Activated T-helper 1 cell treated with Interleukin-2 at 50 U/mL for 16 hours (primary cell): ENCODE data around the gene AGBL2.

Experiments used
- DNase-seq: peaks from one replicate; pipeline ENCODE4 v3.0.0-alpha.2; 2020; ENCODE audit warnings: low read depth

The AGBL2 gene

DNA sequence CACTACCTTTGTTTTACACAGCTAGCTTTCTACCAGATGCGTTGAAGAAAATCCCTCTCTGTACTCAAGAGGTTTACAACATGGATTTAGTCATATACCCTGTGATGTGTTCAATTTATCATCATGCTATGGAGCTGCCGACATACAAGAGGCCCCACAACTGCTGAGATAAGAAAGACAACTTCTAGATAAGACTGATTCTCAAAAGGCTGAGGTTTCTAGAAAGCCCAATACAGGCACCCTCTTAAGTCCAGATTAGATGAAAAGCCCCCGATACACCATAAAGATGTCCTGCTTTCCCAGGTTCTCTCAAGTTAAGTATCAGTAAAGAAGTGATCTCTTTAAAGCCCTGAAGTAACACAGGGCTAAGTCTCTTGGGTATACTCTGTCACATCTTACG is 87.1 kb downstream of the AGBL2 start:
- no peak for DNase-seq

DNA sequence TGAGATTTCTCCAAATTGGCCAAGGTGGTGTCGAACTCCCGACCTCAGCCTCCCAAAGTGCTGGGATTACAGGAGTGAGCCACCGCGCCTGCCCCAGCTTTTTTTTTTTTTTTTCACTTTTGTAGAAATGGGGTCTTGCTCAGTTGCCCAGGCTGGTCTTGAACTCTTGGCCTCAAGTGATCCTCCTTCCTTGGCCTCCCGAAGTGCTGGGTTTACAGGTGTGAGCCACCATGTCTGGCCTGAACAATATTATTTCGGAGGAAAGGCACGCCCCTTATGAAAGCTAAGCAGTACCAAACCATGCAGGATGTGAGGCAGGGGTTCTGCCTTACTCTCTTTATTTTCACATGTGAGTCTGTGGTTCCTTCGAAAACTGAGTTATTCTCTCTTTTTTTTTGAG is 88.9 kb downstream of the AGBL2 start:
- DNase-seq = no peak

DNA sequence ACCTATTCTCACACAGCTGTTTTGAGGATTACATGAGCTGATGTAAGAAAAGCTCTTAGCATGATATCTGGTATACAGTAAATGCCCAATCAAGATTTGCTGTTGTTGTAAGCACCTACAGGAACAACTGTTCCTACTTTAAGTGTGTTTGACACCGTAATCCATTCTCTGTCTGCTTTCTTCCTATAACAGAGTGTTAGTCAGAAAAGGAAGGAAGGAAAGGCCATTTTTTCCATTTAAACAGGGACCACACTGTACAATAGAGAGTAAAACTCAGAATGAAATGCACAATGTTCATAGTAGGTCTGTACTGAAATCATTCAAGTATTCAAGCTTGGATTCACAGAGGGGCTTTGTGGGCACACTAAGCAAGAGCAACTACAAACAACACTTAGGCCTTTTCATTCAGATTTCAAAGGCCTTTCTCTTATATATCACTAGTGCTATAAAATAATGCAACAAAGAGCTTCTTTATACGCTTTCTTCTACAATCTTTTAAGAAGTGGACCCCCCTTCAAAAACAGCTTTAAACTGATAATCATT is 94.3 kb downstream of the AGBL2 start:
- DNase-seq = no peak

DNA sequence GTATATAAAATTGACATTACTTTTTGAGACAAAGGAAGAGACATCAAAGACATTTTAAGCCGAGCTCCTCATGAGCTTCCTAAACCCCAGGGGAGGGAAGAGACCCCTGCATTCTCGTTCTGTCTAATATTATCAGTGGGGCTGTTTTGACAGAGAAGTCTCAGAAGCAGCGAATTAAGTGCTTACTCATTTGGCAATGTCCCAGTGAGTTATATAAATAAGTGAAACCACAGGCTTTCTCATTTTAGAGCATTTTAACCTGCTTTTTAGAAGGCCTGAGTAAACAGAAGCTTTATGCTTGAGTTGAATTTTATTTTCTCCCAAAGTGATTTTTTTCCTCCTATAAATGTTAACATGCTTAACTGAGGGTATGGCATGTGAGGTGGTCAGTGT is 97.8 kb downstream of the AGBL2 start:
- no peak for DNase-seq

DNA sequence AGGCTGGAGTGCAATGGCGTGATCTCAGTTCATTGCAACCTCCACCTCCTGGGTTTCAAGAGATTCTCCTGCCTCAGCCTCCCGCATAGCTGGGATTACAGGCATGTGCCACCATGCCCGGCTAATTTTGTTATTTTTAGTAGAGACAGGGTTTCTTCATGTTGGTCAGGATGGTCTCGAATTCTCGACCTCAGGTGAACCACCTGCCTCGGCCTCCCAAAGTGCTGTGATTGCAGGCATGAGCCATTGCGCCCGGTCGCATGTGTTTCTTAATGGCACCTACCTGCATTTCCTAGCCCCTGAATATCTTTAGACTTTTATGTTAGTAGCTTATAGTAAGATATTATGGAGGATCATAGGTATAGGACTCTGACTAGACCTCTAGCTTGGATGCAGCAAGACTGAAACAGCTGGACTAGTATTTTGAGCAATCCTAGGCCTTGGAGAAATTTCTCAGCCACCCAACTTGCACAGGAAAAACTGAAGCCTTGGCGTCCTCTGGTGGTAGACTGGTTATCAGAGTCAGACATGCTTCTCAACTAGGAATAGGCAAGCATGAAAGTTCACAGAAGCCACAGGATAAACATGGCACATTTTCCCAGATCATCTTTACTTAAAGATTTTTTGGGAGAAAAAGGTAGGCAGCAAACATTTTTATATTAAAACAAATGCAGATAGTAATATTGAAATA is 98.3 kb downstream of the AGBL2 start:
- DNase-seq = no peak

DNA sequence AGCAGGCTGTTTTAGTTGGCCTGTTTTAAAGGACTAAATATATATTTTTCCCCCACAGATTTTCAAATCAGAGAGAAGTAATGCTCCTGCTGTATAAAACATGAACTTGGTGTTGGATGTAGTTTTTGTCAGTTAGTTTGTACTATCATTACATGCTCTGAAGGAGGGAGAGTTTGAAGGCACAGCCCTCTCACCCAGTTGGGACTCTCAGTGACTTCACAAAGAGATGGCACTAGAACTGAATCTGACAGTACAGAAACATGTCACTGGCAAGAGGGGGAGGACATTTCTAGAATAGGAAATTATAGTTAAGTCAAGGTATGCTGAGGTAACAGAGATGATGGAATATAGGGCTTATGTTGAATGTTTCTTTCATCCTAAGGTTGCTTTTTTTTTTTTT is 99.9 kb downstream of the AGBL2 start:
- no peak for DNase-seq

DNA sequence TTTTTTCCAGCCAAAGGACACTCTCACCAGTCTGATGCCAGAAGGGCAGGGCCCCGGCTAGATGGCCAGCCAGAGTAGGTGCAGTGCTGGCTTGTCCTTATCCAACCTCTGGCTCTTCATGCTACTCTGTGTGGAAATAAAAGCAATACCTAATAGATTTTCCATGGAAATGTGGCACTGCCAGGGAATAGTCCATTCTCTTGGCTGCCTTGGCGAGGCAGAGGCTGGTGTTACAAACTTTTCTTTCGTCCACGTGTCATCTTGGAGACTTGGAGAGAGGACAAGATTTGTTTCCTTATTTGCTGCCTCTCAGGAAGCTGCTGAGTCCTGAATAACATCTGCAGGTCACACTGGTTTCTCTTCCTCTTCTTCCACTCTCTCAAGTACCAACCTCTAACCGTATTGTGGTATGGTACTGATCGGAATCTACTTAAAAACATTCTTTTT is 103.8 kb downstream of the AGBL2 start:
- no peak for DNase-seq

DNA sequence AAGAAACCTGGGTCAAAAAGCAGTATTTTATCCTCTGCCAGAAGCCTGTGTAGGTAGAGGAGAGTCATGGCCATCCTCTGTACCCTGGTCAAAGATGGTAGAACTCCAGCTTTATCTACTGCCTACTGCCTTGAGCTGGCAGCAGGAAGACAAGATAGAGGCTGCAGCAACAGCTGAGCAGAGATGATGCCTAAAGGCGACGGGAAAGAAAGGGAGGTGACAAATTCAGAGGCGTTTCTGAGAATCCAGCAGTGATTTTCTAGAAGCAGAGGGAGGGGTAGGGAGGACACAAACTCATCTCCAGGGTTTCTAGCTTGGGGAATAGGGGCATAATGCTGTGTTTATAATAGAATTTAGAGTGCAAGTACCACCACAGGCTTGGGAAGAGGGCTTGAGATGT is 105.5 kb downstream of the AGBL2 start:
- DNase-seq = no peak
